Epithelial cell of proximal tubule (primary cell): Measurements from ENCODE around the gene LRP10. TPM values are rescaled to one million over a fixed set of nuclear protein-coding genes. Genes with fewer than 3 reads are reported as not detected.

ENCODE experiments used
- DNase-seq: peaks from one replicate; pipeline ENCODE4 v3.0.0-alpha.2; 2011; ENCODE audit warnings: low read depth
- H3K4me3 ChIP-seq: 2 replicates; pipeline ENCODE4 v1.5.1; 2011; ENCODE audit warnings: low read depth, mild to moderate bottlenecking, low read length
- CTCF ChIP-seq: conservative IDR thresholded peaks from 2 replicates; pipeline ENCODE4 v1.5.1; 2012; ENCODE audit warnings: low read depth, mild to moderate bottlenecking, low read length
- total RNA-seq: library from RNA; depleted of rRNA; stranded (reverse); fragments of >200 nt; gene quantifications from 2 replicates; pipeline ENCODE4 v1.2.3, GENCODE V29; 2015

LRP10 gene
- total RNA-seq, 1 donor from 2014 or later, result 102 TPM

GRCh38 chr14:22915886-22916521, 44.5 kb downstream of the LRP10 start:
- no peak for DNase-seq
- H3K4me3 ChIP-seq, result no peak overlapping the region
- no peak for TF ChIP-seq CTCF

- peak; percentile 100 for DNase-seq
- TF ChIP-seq CTCF, result no peak
- H3K4me3 ChIP-seq, result peak within 1 kb of the TSS; percentile 88
Observed at GRCh38 chr14:22918804-22919600, 47.5 kb downstream of the LRP10 start, which contains the start of gene RBM23. RBM23 (minus strand) TSS chr14:22919149.

DNA sequence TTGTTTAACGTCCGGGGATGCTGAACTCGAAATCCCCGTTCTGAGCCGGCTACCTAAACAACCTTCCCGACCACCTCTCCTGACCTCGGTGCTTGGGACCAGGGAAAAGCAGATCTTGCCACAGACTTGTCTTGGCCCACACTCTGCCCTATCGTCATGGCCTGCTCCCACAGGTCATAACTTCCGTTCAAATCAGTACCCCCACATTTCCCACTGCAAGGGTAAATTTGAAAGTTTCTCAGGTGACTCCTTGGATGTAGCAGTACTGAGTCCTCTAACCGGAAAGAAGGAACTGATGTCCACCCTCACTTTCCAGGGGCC, 48.0 kb downstream of the LRP10 start:
- no peak for DNase-seq
- TF ChIP-seq CTCF, result no peak
- peak overlapping the region; percentile 45 for H3K4me3 ChIP-seq

DNA sequence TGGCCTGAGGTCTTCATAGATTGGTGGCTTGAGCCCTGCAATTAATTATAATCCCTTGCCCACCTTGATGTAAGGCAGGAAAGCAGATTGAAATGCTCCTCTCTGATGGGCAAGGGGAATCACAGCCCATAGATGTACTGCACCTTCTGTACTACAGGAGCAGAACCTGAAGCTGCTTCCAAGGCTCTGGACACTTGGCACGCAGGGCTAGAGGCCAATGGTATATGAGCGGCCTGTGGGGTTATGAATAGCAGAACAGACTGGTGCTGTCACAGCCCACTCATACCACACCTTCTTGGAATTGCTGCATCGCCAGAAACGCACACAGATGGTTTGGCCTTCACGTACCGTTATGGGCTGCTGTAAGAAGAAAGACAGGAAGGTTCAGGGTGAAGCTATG, 49.2 kb downstream of the LRP10 start:
- no peak for DNase-seq
- TF ChIP-seq CTCF, result no peak
- no peak overlapping the region for H3K4me3 ChIP-seq

GRCh38 chr14:22922294-22922693, 50.8 kb downstream of the LRP10 start:
- no peak overlapping the region for H3K4me3 ChIP-seq
- TF ChIP-seq CTCF, result no peak
- DNase-seq, result no peak

DNA sequence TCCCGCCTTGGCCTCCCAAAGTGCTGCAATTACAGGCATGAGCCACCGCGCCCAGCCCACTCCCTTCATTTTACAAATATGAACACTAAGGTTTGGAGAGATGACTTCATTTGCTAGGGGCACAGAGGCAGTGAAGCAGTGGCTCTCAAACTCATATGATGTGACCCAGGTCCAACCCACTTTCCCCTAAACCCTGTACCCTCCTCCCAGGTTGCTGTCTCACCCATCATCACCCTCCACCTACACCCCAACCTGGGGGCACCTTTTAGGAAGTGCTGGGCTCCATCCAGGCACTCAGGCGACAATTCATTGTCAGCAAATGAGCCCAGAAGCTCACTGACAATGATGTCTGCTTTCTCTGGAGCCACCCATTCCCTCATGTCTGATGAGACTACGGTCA, 52.2 kb downstream of the LRP10 start:
- TF ChIP-seq CTCF, result no peak
- no peak overlapping the region for H3K4me3 ChIP-seq
- no peak for DNase-seq

DNA sequence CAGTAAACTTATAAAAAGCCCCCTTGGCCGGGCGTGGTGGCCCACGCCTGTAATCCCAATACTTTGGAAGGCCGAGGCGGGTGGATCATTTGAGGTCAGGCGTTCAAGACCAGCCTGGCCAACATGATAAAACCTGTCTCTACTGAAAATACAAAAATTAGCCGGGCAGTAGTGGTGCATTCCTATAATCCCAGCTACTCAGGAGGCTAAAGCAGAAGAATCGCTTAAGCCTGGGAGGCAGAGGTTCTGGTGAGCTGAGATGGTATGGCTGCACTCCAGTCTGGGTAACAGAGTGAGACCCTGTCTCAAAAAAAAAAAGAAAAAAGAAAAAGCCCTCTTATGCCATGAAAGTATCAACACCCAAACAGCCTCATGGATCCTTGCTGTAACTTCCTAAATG, 54.0 kb downstream of the LRP10 start:
- H3K4me3 ChIP-seq, result no peak overlapping the region
- TF ChIP-seq CTCF, result no peak
- DNase-seq, result no peak
